GM12864 (cell line): Measurements from ENCODE around the gene METRN.

ENCODE experiments used
- DNase-seq: peaks from one replicate; pipeline ENCODE4 v3.0.0-alpha.2; 2011; ENCODE audit warnings: low read depth
- H3K4me3 ChIP-seq: 2 replicates; pipeline ENCODE4 v1.5.1; 2011; ENCODE audit warnings: mild to moderate bottlenecking, low read depth, low read length, control low read depth
- TF ChIP-seq, protein P1 (sequence below): IDR thresholded peaks from 2 replicates; pipeline ENCODE4 v1.5.1; 2011; ENCODE audit warnings: low read depth, mild to moderate bottlenecking, moderate library complexity, low read length, control low read depth, inconsistent platforms; ENCODE audit errors: missing control alignments

Gene METRN

DNA sequence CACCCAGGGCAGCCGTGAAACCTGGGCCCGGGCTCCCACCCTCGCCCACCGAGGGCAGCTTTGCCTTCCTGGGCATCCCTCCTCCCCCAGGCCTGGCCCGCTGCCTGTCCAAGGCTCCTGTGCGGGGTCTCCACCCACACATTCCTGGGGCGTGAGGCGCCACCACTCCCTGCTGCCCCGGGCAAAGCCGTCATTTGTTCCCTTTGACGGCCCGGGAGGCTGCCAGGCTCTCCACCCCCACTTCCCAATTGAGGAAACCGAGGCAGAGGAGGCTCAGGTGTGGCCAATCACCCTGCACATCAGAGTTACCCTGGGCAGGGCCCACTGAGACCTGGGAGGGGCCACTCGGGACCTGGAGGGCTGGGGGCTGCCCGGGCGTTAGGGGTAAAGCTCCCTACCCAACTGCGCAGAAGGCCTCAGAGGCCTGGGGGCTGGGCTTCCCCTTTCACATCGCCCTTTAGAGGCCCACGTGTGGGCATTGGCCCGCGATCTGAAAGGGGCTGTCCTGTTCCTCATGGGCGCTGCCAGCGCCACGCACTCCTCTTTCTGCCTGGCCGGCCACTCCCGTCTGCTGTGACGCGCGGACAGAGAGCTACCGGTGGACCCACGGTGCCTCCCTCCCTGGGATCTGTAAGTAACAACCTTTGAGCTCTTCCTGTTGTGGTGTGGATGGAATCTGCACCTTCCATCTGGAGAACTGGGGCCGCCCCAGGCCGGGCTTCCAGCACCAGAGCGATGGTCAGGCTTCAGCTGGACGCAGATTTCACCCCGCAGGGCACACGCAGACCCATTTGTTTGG lies 45.8 kb downstream of the METRN start, which contains the start of gene MSLN:
TSS of gene MSLN (plus strand) at position 190 of the 799 bp plus-strand sequence. CDS start 1,947 bp downstream, outside the sequence.
- TF ChIP-seq, protein P1, sequence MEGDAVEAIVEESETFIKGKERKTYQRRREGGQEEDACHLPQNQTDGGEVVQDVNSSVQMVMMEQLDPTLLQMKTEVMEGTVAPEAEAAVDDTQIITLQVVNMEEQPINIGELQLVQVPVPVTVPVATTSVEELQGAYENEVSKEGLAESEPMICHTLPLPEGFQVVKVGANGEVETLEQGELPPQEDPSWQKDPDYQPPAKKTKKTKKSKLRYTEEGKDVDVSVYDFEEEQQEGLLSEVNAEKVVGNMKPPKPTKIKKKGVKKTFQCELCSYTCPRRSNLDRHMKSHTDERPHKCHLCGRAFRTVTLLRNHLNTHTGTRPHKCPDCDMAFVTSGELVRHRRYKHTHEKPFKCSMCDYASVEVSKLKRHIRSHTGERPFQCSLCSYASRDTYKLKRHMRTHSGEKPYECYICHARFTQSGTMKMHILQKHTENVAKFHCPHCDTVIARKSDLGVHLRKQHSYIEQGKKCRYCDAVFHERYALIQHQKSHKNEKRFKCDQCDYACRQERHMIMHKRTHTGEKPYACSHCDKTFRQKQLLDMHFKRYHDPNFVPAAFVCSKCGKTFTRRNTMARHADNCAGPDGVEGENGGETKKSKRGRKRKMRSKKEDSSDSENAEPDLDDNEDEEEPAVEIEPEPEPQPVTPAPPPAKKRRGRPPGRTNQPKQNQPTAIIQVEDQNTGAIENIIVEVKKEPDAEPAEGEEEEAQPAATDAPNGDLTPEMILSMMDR = no peak
- no peak within 1 kb of the TSS for H3K4me3 ChIP-seq
- DNase-seq = no peak

DNA sequence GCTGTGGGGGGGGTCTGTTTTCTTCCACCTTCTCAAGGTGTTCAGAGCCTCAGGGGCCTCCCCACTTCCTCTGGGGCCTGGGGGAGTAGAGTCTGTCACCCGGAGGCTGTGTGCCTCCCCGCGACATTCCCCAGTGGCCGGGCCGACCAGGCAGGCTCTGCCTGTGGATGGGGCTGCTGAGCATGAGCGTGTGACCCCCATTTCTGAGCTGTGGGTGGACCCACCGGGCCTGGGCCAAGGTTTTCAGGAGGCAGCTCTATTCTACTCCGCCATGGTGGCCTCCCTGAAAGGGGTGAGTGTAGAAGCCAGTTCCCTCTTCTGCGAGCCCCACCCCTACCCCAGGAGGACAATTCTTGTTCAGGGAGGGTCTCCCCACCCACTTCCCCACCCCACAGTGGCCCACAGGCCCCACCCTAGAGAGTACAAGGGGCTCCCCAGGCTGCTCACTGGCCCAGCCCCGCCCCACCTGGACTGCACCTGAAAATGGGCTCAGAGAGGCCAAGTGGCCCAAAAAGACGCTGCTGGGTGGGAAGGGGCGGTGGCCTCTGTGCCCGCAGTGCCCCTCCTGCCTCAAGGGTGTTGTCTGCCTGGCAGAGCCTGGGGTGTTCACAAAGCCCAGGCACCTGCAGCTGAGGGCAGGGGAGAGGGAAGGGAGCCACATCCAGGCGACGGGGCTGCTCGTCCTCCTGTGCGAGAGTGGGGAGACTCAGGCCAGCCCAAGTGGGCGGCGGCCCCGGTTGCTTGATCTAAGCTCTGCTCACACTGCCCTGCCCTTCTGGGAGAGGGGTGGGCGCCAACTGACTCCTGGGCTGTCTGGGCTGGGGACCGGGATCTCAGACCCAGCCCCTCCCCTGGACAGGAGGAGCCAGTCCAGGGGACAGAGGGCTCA lies 47.0 kb downstream of the METRN start:
- DNase-seq = no peak
- no peak overlapping the region for H3K4me3 ChIP-seq
- TF ChIP-seq, protein P1 = no peak

DNA sequence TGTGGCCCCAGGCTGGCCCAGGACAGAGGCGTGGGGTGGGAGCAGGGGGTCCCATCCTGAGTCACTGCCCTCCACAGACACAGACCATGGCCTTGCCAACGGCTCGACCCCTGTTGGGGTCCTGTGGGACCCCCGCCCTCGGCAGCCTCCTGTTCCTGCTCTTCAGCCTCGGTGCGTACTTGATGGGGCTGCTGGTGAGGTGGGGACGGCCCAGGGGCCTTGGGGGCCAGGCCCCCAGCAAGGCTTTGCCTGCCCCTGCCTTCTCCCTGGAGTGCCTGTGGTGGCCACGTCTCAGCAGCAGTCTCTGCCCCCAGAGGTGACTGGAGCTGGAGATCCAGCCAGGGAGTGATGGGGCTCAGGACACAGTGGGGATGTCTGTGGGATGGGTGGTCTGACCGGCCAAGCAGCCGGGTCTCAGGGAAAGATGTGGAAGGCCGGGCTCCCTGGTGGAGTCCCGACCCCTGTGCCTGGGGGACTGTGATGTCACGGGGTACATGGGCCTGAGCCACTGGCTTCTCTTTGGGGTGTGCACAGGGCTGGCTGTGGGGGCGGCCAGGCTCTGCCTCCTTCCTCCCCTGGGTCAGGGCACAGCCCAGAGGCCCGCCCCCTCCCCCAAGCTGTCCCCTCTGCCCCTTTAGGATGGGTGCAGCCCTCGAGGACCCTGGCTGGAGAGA lies 47.8 kb downstream of the METRN start:
- no peak overlapping the region for H3K4me3 ChIP-seq
- TF ChIP-seq, protein P1 = no peak
- no peak for DNase-seq

DNA sequence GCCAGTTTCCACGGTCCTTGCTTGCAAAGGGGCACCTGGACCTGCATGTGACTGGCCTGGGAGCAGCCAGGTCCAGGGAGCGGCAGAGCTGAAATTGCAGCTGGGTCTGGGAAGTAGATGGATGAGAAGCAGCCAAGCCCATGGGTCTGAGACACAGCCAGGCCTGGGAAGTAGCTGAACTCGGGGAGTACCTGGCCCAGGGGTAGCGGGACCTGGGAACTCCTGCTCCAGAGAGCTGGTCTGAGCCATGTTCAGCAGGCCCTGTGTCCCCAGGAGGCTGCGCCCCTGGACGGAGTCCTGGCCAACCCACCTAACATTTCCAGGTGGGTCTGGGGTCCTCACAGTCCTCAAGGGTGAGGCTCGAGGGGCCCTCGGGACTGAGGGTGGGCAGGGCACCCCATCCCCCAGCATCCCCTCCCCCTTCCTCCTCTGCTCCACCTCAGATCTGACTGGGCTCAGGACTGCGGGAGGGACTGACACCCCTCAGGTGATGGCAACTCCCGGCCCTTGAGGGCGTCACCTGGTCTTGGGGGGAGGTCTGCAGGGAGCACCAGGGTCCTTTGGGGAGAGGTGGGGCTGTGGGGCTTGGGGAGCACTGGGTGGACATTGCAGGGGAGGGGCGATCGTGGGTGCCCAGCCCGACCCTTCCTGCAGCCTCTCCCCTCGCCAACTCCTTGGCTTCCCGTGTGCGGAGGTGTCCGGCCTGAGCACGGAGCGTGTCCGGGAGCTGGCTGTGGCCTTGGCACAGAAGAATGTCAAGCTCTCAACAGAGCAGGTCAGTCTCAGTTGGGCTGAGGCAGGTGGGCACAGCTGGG lies 48.7 kb downstream of the METRN start:
- no peak overlapping the region for H3K4me3 ChIP-seq
- TF ChIP-seq, protein P1 = no peak
- no peak for DNase-seq

DNA sequence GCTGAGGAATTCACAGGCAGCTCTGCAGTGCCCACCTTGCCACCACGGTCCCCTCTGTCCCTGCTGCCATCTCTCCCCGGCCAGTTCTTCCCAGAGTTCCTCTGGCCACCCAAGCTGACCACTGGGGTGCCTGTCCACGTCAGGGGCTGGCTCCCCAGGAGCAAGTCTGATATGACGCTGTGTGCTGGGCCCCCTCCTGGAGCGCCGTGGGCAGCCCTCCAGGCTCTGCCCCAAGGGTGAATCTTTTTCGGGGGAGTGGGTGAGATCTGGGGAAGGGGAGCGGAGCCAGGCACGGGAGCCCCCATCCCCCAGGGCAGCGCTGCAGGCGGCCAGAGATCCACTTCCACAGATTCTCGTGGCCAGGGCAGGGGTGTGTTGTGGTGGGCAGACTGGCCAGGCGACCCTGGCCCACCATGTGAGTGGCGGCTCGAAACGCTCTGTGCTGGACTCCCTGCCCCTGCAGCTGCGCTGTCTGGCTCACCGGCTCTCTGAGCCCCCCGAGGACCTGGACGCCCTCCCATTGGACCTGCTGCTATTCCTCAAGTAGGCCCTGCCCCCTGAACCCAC lies 49.3 kb downstream of the METRN start:
- TF ChIP-seq, protein P1 = no peak
- no peak for DNase-seq
- H3K4me3 ChIP-seq = no peak overlapping the region
